GM21360 (cell line): ENCODE results near the gene JPH2.

Source experiments
- ATAC-seq: cut with Tn5 transposase; IDR thresholded peaks from one replicate; pipeline ENCODE4 v1.9.1; 2021; ENCODE audit warnings: mild to moderate bottlenecking, moderate library complexity; ENCODE audit not compliant: unreplicated experiment

JPH2 gene

GRCh38 chr20:44080646-44081267 is 106.2 kb downstream of the JPH2 start:
- peak; percentile 76 for ATAC-seq

- no peak for ATAC-seq
Observed at GRCh38 chr20:44080064-44080463, 106.9 kb downstream of the JPH2 start.

GRCh38 chr20:44079291-44079690 is 107.7 kb downstream of the JPH2 start:
- ATAC-seq: no peak

- ATAC-seq: no peak
Observed at GRCh38 chr20:44075950-44076232, 111.1 kb downstream of the JPH2 start.

GRCh38 chr20:44075191-44075949 is 111.6 kb downstream of the JPH2 start:
- ATAC-seq: no peak

- no peak for ATAC-seq
Observed at GRCh38 chr20:44074252-44075151, 112.5 kb downstream of the JPH2 start.

- no peak for ATAC-seq
Observed at GRCh38 chr20:44073675-44074071, 113.3 kb downstream of the JPH2 start.

GRCh38 chr20:44073011-44073674 is 113.8 kb downstream of the JPH2 start:
- no peak for ATAC-seq

GRCh38 chr20:44072384-44072783 is 114.6 kb downstream of the JPH2 start:
- no peak for ATAC-seq

GRCh38 chr20:44071526-44072111 is 115.4 kb downstream of the JPH2 start:
- ATAC-seq: no peak

GRCh38 chr20:44071057-44071456 is 115.9 kb downstream of the JPH2 start:
- ATAC-seq: no peak

GRCh38 chr20:44070139-44070900 is 116.7 kb downstream of the JPH2 start:
- ATAC-seq: no peak

- ATAC-seq: no peak
Observed at GRCh38 chr20:44069203-44070011, 117.6 kb downstream of the JPH2 start.

- ATAC-seq: no peak
Observed at GRCh38 chr20:44068316-44069201, 118.4 kb downstream of the JPH2 start.

- ATAC-seq: no peak
Observed at GRCh38 chr20:44067650-44068081, 119.3 kb downstream of the JPH2 start.

GRCh38 chr20:44066645-44067606 is 120.1 kb downstream of the JPH2 start:
- no peak for ATAC-seq
